ENCODE data around the gene SLC26A9. TPM values are rescaled to one million over a fixed set of nuclear protein-coding genes. Genes with fewer than 3 reads are reported as not detected.
A peak's percentile ranks its signal among the peaks of the same experiment; 100 is the strongest.

Gene SLC26A9
- total and polyA plus RNA-seq, 2 of the 4 experiments (the other 2 are of a cell fraction) = not detected

GRCh38 chr1:205991237-205991636 lies 48.0 kb upstream of the SLC26A9 start:
- Histone ChIP-seq H2BK5ac (ENCODE audit: low read depth, low read length, poor library complexity, severe bottlenecking) (no peak overlapping the region), H2BK15ac (ENCODE audit: low read depth, low read length) (no peak overlapping the region), H3K79me1 (ENCODE audit: low read depth in 1 of 2, low read length in 2 of 2) (no peaks in the 10 kb centered on the region), H2BK120ac (ENCODE audit: low read depth, low read length) (no peak overlapping the region), H2AFZ (replicated peaks; ENCODE audit: low read length, poor library complexity) (no peak overlapping the region), H2AK9ac (replicated peaks; ENCODE audit: low read depth, low read length, poor library complexity) (no peak overlapping the region), H3K9ac (ENCODE audit: low read depth, low read length) (no peak overlapping the region), H3K4me2 (ENCODE audit: low read depth, low read length) (no peak overlapping the region), H3K9me3 (ENCODE audit: control insufficient read depth, insufficient read depth, low read length) (no peaks in the 10 kb centered on the region), H3K27me3 (ENCODE audit: control insufficient read depth, insufficient read depth, low read length) (no peaks in the 10 kb centered on the region), H3K9me1 (ENCODE audit: insufficient read depth, low read length) (no peaks in the 10 kb centered on the region), H3K27ac (ENCODE audit: insufficient read depth, low read length) (no peak overlapping the region), H3K4ac (ENCODE audit: low read depth, low read length) (no peak overlapping the region), H4K8ac (ENCODE audit: low read depth in 2 of 2, low read length in 2 of 2) (no peak overlapping the region), H3K56ac (ENCODE audit: extremely low read depth, insufficient read depth, low read length) (no peak overlapping the region), H3K36me3 (ENCODE audit: control insufficient read depth, insufficient read depth, low read length) (peaks cover 4% of the 10 kb centered on the region; the same call in 1 of the 2 replicates), H3K4me3 (ENCODE audit: insufficient read depth, low read depth, low read length) (no peak overlapping the region), H3K18ac (ENCODE audit: low read depth, low read length) (no peak overlapping the region), H4K5ac (ENCODE audit: low read depth, low read length) (no peak overlapping the region), H3K4me1 (ENCODE audit: control insufficient read depth, insufficient read depth, low read length) (no peaks in the 10 kb centered on the region), H4K20me1 (ENCODE audit: insufficient read depth, low read length) (no peaks in the 10 kb centered on the region), H4K91ac (ENCODE audit: insufficient read depth, low read depth, low read length) (no peak overlapping the region), H3K14ac (replicated peaks; ENCODE audit: low read depth, low read length) (no peak overlapping the region), H3K23ac (ENCODE audit: low read depth, low read length) (no peak overlapping the region), H2AK5ac (ENCODE audit: low read depth, low read length) (no peak overlapping the region), H2BK20ac (ENCODE audit: low read depth, low read length) (no peak overlapping the region)
- no TSS peak for BruUV-seq (replicated peaks)
- dilution Hi-C loops (cut with HindIII; ENCODE audit: low sequenced_read_pairs, unreplicated experiment) (no loop called here), intact Hi-C loops (cut with micrococcal nuclease) (no loop called here), in situ Hi-C loops (cut with MboI; ENCODE audit: low sequenced_read_pairs) (no loop called here)
- TF ChIP-seq, protein P1, sequence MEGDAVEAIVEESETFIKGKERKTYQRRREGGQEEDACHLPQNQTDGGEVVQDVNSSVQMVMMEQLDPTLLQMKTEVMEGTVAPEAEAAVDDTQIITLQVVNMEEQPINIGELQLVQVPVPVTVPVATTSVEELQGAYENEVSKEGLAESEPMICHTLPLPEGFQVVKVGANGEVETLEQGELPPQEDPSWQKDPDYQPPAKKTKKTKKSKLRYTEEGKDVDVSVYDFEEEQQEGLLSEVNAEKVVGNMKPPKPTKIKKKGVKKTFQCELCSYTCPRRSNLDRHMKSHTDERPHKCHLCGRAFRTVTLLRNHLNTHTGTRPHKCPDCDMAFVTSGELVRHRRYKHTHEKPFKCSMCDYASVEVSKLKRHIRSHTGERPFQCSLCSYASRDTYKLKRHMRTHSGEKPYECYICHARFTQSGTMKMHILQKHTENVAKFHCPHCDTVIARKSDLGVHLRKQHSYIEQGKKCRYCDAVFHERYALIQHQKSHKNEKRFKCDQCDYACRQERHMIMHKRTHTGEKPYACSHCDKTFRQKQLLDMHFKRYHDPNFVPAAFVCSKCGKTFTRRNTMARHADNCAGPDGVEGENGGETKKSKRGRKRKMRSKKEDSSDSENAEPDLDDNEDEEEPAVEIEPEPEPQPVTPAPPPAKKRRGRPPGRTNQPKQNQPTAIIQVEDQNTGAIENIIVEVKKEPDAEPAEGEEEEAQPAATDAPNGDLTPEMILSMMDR (conservative IDR thresholded peaks at IDR 0.05; ENCODE audit: low read depth, low read length) = no peak
- TF ChIP-seq FOS (IDR thresholded peaks at IDR 0.05; ENCODE audit: low read depth, low read length) = 0 out of 2 replicates have a peak, but pooled peaks have one; percentile 27
- CTCF ChIA-PET = interaction anchor here (1.8 to 2.2 kb wide), 2 partner anchors 14 to 115 kb away, joined by 8 to 9 read pairs; no protein-coding TSS in a partner anchor
- WGBS, 2 experiments (ENCODE audit: extremely low coverage in 2 of 2, insufficient read length in 1 of 2) = 100% methylated on average over 2 of the region's 4 CpGs; no CpG with 5 or more reads in 1 of the 2 experiments
- POLR2A ChIA-PET (ENCODE audit: unreplicated experiment) = no interaction called here
- ATAC-seq (ENCODE audit: low read depth) = peak; percentile 68
- DNase-seq = peak; percentile 72
